Osteocyte (in vitro differentiated cells): ENCODE data around the gene ALDH1A3. TPM values are rescaled to one million over a fixed set of nuclear protein-coding genes. Genes with fewer than 3 reads are reported as not detected.

Experiments
- DNase-seq: peaks from one replicate; pipeline ENCODE4 v3.0.0; 2021; ENCODE audit warnings: mixed read lengths; ENCODE audit not compliant: unreplicated experiment; ENCODE audit errors: extremely low spot score
- H3K27ac Mint-ChIP-seq: one replicate; pipeline ENCODE4 v1.8.0; 2021; ENCODE audit warnings: mild to moderate bottlenecking, mixed read lengths; ENCODE audit not compliant: unreplicated experiment
- H3K27me3 Mint-ChIP-seq: one replicate; pipeline ENCODE4 v1.8.0; 2021; ENCODE audit warnings: mixed read lengths; ENCODE audit not compliant: unreplicated experiment
- H3K36me3 Mint-ChIP-seq: one replicate; pipeline ENCODE4 v1.8.0; 2021; ENCODE audit warnings: mixed read lengths; ENCODE audit not compliant: unreplicated experiment
- H3K4me1 Mint-ChIP-seq: one replicate; pipeline ENCODE4 v1.8.0; 2021; ENCODE audit warnings: mixed read lengths; ENCODE audit not compliant: unreplicated experiment
- H3K4me3 Mint-ChIP-seq: one replicate; pipeline ENCODE4 v1.8.0; 2021; ENCODE audit warnings: mild to moderate bottlenecking, moderate library complexity, mixed read lengths; ENCODE audit not compliant: unreplicated experiment
- H3K9me3 Mint-ChIP-seq: one replicate; pipeline ENCODE4 v1.8.0; 2021; ENCODE audit warnings: mixed read lengths; ENCODE audit not compliant: unreplicated experiment
- total RNA-seq: library from RNA; stranded (reverse); gene quantifications from 2 replicates; pipeline ENCODE4 v1.2.1, GENCODE V29; 2021
- TF ChIP-seq, protein P1 (sequence below): fragments of 200-600 bp; sonication (generic); IDR thresholded peaks from 2 replicates; pipeline ENCODE4 v1.5.0; 2021; ENCODE audit warnings: antibody characterized with exemption, mild to moderate bottlenecking, moderate library complexity

The ALDH1A3 gene
- total RNA-seq, 1 donor from 2014 or later: 0.30 TPM

DNA sequence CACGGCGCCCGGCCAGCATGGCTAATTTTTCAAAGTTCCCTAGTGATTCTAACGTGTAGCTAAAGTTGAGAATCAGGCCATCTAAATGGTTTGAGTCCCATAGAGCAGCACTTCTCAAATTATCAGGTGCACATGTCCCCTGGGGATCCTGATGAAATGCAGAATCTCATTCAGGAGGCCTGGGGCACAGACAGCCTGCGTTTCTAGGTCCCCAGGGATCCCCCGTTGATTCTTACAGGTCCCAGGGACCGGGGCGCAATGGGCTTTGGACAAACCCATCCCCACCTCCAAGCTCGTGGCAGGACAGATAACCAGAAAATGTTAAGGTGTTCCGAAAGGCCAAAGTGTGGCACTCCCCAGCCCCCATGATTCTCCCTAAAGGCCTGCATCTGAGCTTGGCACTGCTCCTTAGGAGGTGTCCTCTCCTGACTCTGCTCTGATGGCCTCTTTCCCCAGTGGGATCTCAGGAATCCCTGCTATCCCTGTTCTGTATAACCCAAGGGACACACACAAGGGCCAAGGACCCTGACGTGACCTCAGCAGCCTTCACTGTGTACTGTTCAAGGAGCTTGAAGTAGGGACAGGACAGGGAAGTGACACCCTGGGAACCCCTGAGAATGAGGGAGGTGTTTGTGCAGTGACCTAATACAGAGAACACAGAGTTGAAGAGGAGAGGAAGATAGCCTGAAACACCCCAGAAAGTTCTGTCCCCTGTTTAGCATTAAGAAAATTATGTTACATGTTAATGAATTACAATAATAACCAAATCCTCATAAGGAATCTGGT lies 47.5 kb downstream of the ALDH1A3 start:
- H3K27me3 Mint-ChIP-seq: no peaks in the 10 kb centered on the region
- H3K36me3 Mint-ChIP-seq: peaks cover 9% of the 10 kb centered on the region
- TF ChIP-seq, protein P1, sequence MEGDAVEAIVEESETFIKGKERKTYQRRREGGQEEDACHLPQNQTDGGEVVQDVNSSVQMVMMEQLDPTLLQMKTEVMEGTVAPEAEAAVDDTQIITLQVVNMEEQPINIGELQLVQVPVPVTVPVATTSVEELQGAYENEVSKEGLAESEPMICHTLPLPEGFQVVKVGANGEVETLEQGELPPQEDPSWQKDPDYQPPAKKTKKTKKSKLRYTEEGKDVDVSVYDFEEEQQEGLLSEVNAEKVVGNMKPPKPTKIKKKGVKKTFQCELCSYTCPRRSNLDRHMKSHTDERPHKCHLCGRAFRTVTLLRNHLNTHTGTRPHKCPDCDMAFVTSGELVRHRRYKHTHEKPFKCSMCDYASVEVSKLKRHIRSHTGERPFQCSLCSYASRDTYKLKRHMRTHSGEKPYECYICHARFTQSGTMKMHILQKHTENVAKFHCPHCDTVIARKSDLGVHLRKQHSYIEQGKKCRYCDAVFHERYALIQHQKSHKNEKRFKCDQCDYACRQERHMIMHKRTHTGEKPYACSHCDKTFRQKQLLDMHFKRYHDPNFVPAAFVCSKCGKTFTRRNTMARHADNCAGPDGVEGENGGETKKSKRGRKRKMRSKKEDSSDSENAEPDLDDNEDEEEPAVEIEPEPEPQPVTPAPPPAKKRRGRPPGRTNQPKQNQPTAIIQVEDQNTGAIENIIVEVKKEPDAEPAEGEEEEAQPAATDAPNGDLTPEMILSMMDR: no peak
- no peak overlapping the region for H3K4me3 Mint-ChIP-seq
- peaks cover under 1% of the 10 kb centered on the region for H3K4me1 Mint-ChIP-seq
- H3K9me3 Mint-ChIP-seq: no peaks in the 10 kb centered on the region
- H3K27ac Mint-ChIP-seq: no peak overlapping the region
- DNase-seq: peak; percentile 65

GRCh38 chr15:100928632-100929280 lies 49.1 kb downstream of the ALDH1A3 start:
- no peak overlapping the region for H3K27ac Mint-ChIP-seq
- no peaks in the 10 kb centered on the region for H3K9me3 Mint-ChIP-seq
- TF ChIP-seq, protein P1: no peak
- H3K4me3 Mint-ChIP-seq: no peak overlapping the region
- no peaks in the 10 kb centered on the region for H3K27me3 Mint-ChIP-seq
- H3K4me1 Mint-ChIP-seq: peaks cover 13% of the 10 kb centered on the region
- H3K36me3 Mint-ChIP-seq: peaks cover 9% of the 10 kb centered on the region
- peak; percentile 71 for DNase-seq

DNA sequence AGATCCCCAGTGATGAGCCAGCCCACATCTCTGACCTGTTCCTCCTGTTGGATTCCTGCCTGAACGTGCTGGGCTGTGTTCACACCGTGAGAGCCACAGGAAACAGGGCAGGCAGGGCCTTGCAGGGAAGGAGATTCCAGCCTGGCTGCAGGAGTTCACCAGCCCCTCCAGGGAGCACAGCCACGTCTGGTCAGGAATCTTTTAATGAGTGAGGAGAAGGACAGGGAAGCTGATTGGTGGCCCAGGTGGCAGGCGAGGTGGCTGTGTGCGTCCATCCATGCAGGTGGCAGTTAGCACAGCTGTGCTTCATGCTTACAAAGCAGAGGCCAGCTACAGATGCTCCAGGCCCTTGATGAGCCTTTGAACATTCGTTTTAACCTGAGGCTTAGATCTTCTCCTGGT lies 50.0 kb downstream of the ALDH1A3 start:
- H3K4me1 Mint-ChIP-seq: peaks cover 18% of the 10 kb centered on the region
- H3K27me3 Mint-ChIP-seq: no peaks in the 10 kb centered on the region
- no peaks in the 10 kb centered on the region for H3K9me3 Mint-ChIP-seq
- no peak overlapping the region for H3K4me3 Mint-ChIP-seq
- TF ChIP-seq, protein P1: no peak
- peak; percentile 66 for DNase-seq
- no peak overlapping the region for H3K27ac Mint-ChIP-seq
- H3K36me3 Mint-ChIP-seq: peaks cover 9% of the 10 kb centered on the region

DNA sequence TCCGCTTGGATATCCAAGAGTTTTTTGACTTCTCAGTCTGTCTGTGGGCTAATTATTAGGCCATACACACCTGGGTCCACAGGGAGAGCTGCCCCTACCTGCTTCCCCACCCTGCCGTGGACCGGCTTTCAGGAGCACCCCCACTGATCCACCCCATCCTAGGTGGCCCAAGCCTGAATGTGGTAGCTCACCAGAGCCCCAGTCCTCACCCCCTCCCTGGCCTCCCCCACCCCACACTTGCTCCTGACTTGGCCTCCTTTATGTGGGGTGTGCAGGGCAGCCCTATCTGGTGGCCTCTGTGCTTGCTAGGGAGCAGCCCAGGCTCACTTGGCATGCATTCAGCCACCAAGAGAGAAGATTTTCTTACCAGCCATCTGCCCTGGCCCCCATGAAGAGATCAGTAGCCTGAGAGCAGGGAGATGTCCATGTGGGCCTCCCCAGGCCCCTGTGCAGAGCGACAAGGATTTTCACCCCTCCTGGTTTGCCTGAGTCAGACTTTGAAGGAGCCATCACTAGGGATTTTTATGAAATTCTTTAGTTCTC lies 50.7 kb downstream of the ALDH1A3 start:
- Mint-ChIP-seq H3K36me3 (peaks cover 9% of the 10 kb centered on the region), H3K27ac (no peak overlapping the region), H3K27me3 (no peaks in the 10 kb centered on the region), H3K9me3 (no peaks in the 10 kb centered on the region), H3K4me1 (peaks cover 18% of the 10 kb centered on the region), H3K4me3 (no peak overlapping the region)
- TF ChIP-seq, protein P1: no peak
- peak; percentile 62 for DNase-seq
